Skin of body (tissue), 2 donors: ENCODE results near the gene TRIM15. TPM values are rescaled to one million over a fixed set of nuclear protein-coding genes. Genes with fewer than 3 reads are reported as not detected.
A peak's percentile ranks its signal among the peaks of the same experiment; 100 is the strongest.
"Not testable (repeated sequence)": the region's sequence is repeated elsewhere in the genome, so short reads cannot be mapped to it uniquely, and the experiment has no call there.

Experiments
- DNase-seq: peaks from one replicate; lab custom pipeline; 2025; lab: John Stamatoyannopoulos, UW
- total RNA-seq: library from RNA; depleted of rRNA; stranded (reverse); fragments of >200 nt; gene quantifications from one replicate; pipeline ENCODE4 v1.2.3, GENCODE V29; 2014

TRIM15 gene
- total RNA-seq, result 1.4 TPM

- DNase-seq, result no peak
Observed at GRCh38 chr6:30163090-30163917, at the start of gene TRIM15. Gene TRIM15, plus strand, starts transcription at chr6:30163546. Its CDS starts 139 bp downstream, at chr6:30163685.

- DNase-seq, result no peak
Observed at GRCh38 chr6:30113841-30114240, 49.5 kb upstream of the TRIM15 start.

- DNase-seq, result no peak
Observed at GRCh38 chr6:30116724-30117123, 46.6 kb upstream of the TRIM15 start.

GRCh38 chr6:30118691-30119090 is 44.7 kb upstream of the TRIM15 start:
- DNase-seq, result not testable (repeated sequence)

GRCh38 chr6:30121446-30122366 is 41.6 kb upstream of the TRIM15 start:
- no peak for DNase-seq

GRCh38 chr6:30122515-30122914 is 40.8 kb upstream of the TRIM15 start:
- DNase-seq, result no peak

- DNase-seq, result no peak
Observed at GRCh38 chr6:30127238-30128093, 35.9 kb upstream of the TRIM15 start.

- DNase-seq, result no peak
Observed at GRCh38 chr6:30129265-30130178, 33.8 kb upstream of the TRIM15 start.

GRCh38 chr6:30130179-30130679 is 33.1 kb upstream of the TRIM15 start:
- no peak for DNase-seq

GRCh38 chr6:30130887-30131862 is 32.2 kb upstream of the TRIM15 start:
- peak; percentile 42 for DNase-seq

GRCh38 chr6:30131947-30132497 is 31.3 kb upstream of the TRIM15 start:
- DNase-seq, result no peak

GRCh38 chr6:30135147-30135546 is 28.2 kb upstream of the TRIM15 start:
- DNase-seq, result no peak

- DNase-seq, result no peak
Observed at GRCh38 chr6:30135757-30136156, 27.6 kb upstream of the TRIM15 start, which contains the start of gene TRIM40. Gene TRIM40, plus strand, starts transcription at chr6:30136140. Its CDS starts 897 bp downstream, at chr6:30137037.

- no peak for DNase-seq
Observed at GRCh38 chr6:30136570-30137286, 26.6 kb upstream of the TRIM15 start.

GRCh38 chr6:30140240-30140639 is 23.1 kb upstream of the TRIM15 start:
- DNase-seq, result not testable (repeated sequence)

GRCh38 chr6:30142665-30143064 is 20.7 kb upstream of the TRIM15 start:
- DNase-seq, result no peak

GRCh38 chr6:30143780-30144179 is 19.6 kb upstream of the TRIM15 start:
- DNase-seq, result no peak

- no peak for DNase-seq
Observed at GRCh38 chr6:30144811-30145210, 18.5 kb upstream of the TRIM15 start.
